ENCODE data around the gene HOXA2. TPM values are rescaled to one million over a fixed set of nuclear protein-coding genes. Genes with fewer than 3 reads are reported as not detected.

HOXA2 gene
- total RNA-seq, 2 experiments from 2014 or later = not detected

DNA sequence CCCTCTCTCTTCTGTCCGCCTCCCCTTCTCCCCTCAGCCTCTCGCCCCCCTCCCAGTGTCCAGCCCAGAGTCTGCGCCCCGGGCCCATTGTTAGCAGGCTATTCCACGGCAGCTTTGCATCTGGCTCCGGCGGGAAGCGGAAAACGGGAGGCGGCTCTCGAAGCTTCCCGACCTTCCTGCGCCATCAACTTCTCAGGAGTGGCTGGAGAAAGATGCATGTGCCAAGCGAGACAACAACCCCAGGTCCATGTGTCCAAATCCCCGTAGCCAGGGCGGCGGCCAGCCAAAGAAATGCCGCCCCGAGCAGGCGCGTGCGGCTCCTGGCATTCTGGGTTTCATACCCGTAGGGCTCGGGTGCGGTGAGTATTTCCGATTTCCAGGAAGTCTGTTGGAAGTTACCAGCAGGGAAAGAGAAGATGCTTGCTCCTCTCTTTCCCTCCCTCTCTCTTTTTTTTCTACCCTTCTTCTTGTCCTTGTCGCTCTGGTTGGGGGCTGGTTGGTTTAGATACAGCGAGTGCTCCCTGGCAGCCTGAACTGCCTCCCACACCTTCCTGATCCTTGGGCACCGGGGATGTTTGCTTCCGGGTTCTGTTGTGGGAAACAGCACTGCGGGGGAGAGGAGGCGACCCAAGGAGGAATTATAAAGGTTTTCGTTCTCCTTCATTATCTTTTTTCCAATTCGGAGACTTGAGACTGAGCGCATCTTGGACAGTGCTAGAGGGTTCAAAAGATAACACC is 1.2 kb upstream of the HOXA2 start:
- DNase-seq = no peak
- Mint-ChIP-seq H3K4me1 (peaks cover 11% of the 10 kb centered on the region), H3K27ac (no peak overlapping the region), H3K27me3 (peaks cover 76% of the 10 kb centered on the region), H3K9me3 (no peaks in the 10 kb centered on the region), H3K36me3 (peaks cover 2% of the 10 kb centered on the region), H3K4me3 (no peak overlapping the region)

DNA sequence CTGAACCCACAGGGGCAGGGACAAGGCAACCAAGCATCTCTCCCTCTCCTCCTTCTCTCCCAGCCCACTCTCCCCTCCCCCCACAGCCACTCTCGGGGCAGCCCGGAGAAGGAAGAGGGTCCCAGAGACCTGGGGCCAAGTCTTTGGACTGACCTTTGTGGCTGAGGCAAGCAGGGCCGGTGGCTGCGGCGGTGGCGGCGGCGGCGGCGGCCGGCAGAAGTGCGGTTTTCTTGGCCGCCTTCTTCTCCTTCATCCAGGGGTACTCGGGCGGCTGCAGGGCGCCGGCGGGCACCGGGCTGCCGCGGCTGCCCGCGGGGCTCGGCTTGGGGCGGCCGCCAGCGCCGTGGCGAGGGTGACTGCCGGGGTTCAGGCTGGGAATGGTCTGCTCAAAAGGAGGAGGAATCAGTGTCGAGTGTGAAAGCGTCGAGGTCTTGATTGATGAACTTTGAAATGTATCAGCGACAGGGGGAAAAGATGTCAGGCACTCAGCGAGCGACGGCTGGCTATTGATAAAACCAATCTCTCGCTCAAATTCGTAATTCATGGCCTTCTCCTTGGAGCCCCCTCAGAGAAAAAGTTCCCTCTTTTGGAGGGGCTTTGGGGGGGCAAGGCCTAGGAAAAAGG is 414 bp downstream of the HOXA2 start:
- Mint-ChIP-seq H3K36me3 (peaks cover 2% of the 10 kb centered on the region), H3K4me1 (peaks cover 20% of the 10 kb centered on the region), H3K9me3 (no peaks in the 10 kb centered on the region), H3K27me3 (peaks cover 92% of the 10 kb centered on the region), H3K4me3 (peak overlapping the region; percentile 50), H3K27ac (no peak overlapping the region)
- DNase-seq = no peak

GRCh38 chr7:27101171-27101956 is 1.1 kb downstream of the HOXA2 start:
- H3K9me3 Mint-ChIP-seq = no peaks in the 10 kb centered on the region
- no peak overlapping the region for H3K4me3 Mint-ChIP-seq
- peaks cover 2% of the 10 kb centered on the region for H3K36me3 Mint-ChIP-seq
- DNase-seq = no peak
- no peak overlapping the region for H3K27ac Mint-ChIP-seq
- peaks cover 21% of the 10 kb centered on the region for H3K4me1 Mint-ChIP-seq
- H3K27me3 Mint-ChIP-seq = peaks cover 94% of the 10 kb centered on the region

- H3K4me1 Mint-ChIP-seq = peaks cover 21% of the 10 kb centered on the region
- peaks cover 2% of the 10 kb centered on the region for H3K36me3 Mint-ChIP-seq
- H3K27ac Mint-ChIP-seq = no peak overlapping the region
- H3K27me3 Mint-ChIP-seq = peaks cover 92% of the 10 kb centered on the region
- no peak for DNase-seq
- no peaks in the 10 kb centered on the region for H3K9me3 Mint-ChIP-seq
- H3K4me3 Mint-ChIP-seq = no peak overlapping the region
Measured at GRCh38 chr7:27100694-27101170, 1.8 kb downstream of the HOXA2 start.

DNA sequence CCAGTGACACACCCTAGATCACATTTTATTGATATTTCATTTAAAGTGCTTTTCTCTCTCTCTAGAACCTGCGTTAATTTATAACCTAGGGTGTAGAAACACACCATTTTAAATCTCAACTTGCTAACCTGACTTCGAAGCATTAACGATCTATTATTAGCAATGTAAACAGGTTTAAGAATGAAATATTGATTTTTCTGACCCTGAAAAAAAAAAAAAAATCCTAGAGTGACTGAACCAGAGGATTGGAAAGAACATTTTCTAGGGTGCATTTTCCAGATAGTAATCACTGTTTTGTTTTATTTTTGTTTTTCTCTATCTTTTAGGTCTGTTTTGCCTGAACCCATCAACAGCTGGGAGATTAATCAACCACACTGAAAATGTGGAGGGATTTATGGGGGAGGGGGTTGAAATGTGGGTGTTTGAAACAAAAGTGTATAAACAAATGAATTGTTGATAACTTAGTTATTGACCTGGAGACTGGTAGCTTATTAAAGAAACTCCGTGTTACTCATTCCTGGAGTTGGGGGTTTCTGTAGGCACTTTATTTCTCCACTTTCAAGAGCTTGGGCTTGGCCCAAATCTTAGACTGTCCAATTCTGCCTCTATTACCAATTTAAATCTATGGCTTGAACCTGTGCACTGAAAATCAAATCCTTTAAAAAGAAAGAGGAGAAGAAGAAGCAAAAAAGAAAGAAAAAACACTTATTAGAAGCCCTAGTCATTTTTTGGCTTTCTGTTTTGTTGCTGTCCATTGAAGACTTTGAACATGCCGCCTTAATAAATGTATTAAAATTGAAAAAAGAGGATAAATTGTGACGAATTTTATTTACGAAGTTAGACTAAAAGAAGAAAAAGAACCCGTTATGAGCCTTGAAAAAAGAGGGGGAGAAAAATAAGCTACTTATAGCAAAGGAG is 2.8 kb downstream of the HOXA2 start:
- peaks cover 28% of the 10 kb centered on the region for H3K4me1 Mint-ChIP-seq
- H3K27ac Mint-ChIP-seq = no peak overlapping the region
- H3K4me3 Mint-ChIP-seq = no peak overlapping the region
- no peaks in the 10 kb centered on the region for H3K9me3 Mint-ChIP-seq
- DNase-seq = no peak
- peaks cover 92% of the 10 kb centered on the region for H3K27me3 Mint-ChIP-seq
- H3K36me3 Mint-ChIP-seq = peaks cover 2% of the 10 kb centered on the region

DNA sequence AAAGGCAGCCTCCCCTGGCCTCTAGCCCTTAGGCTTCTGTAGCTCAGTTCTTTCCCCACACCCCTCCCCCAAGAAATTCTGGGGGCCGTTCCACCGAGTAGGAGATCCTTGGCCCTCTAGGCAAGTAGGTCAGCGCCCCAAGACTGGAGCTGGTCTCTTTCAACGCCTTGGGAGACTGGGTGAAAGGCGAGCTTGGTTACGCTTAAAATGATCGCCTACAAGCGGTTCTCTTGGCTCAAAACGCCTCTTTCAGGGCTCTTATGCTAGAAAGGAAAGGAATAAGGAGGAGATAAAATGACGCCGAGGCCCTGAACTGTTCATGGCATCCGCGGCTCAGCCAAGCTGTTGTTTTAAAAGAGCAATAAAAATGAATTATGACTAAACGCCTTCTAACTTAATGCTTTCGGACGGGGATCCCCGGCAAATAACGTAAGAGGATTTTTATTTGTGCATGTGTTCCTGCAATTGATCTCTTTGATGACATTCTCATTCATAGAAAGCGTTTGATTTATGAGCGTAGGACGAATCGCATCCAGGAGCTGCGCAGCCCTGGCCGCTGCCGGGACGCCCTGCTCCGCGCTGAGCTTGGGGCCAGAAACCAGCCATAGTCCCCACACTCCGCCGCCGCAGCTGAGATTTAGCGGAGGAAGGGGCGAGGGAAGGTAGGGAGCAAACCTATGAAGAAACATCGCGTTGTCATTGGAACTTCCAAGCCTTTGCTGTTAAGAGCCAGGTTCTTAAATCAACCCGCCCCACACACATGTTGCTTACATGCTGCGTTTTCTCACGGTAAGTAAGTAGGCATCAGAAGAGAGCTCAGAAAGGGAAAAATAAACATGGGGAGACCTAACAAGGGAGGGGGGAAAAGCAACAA is 3.7 kb downstream of the HOXA2 start:
- Mint-ChIP-seq H3K4me3 (no peak overlapping the region), H3K9me3 (no peaks in the 10 kb centered on the region), H3K36me3 (peaks cover 2% of the 10 kb centered on the region), H3K4me1 (peaks cover 30% of the 10 kb centered on the region), H3K27me3 (peaks cover 92% of the 10 kb centered on the region), H3K27ac (no peak overlapping the region)
- DNase-seq = no peak

DNA sequence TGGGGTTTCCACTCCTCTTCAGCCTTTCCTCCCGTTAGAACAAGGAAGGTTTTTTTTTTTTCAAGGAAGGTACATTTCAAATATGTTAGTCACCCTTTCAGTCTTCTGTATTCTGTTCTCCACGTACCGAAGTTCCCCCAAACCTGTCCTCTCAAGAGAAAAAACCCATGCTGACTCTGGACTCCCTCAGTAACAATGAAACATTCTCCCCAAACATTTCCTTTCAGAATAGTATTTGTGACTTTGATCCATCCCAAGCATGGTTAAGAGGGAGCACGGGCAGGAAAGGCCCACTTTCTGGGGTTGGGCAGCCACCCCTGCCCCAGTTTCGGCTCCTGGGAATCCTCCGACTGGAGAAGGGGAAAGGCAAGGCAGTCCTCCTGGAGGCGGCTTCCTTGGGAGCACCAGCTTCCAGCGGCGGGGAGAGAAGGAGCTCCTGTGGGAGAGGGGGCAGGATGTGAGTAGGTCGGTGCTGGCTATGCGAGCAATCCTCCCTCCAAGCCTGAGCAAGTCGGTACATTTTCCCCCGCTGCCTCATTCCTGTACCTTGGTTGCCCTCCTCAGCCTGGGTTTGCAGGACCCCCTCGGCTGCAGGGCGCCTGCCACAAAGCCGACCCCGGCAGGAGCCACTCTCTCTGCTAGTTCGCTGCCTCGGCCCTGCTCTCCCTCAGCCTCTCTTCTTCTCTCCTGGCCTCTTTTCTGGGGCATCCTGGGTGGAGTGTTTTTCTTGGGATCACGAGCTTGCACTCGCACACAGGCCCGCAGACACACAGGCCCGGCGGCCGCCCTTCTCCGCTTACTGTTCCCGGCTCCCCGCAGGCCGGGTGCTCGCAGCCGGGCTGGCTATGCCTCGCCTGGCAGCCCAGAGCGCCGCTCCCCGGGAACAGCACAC is 4.6 kb downstream of the HOXA2 start:
- H3K9me3 Mint-ChIP-seq = no peaks in the 10 kb centered on the region
- H3K36me3 Mint-ChIP-seq = peaks cover 2% of the 10 kb centered on the region
- peak overlapping the region; percentile 83 for H3K4me3 Mint-ChIP-seq
- H3K27ac Mint-ChIP-seq = no peak overlapping the region
- H3K27me3 Mint-ChIP-seq = peaks cover 92% of the 10 kb centered on the region
- H3K4me1 Mint-ChIP-seq = peaks cover 29% of the 10 kb centered on the region
- DNase-seq = no peak

DNA sequence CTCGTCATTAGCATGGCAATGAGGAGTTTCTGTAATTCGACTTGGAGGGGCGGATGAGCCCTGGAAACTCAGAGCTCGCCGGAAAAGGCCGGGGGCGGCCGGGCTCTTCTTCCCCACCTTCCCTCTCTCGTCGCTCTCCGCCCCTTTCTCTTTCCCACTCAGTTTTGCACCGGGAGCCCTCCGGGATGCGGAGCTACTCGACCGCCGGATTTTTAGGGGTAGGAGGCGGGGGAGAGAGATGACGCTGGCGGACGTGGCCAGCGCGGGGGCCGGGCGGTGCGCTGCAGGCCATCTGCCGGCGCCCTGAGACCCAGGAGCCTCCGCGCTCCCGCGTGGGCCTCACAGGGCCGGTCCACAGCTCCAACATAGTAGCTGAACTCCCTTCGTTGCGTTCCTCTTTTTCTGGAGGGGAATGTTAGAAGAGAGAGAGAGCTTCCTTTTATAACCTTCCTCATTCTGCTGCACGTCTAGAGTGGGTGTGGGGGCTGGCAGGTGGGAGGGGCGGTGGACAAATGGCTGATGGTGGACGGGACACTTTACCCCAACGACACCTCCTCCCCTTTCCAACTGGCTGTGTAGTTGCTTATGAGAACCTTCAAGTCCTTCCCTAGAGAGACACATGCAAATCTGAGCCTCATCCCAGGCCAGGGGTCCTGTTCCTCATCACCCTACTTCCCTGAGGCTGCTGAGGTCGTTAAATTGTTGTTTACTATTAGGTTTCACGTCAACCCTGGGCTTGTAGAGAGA is 5.5 kb downstream of the HOXA2 start:
- DNase-seq = no peak
- no peak overlapping the region for H3K27ac Mint-ChIP-seq
- peak overlapping the region; percentile 83 for H3K4me3 Mint-ChIP-seq
- peaks cover 92% of the 10 kb centered on the region for H3K27me3 Mint-ChIP-seq
- peaks cover 2% of the 10 kb centered on the region for H3K36me3 Mint-ChIP-seq
- H3K4me1 Mint-ChIP-seq = peaks cover 23% of the 10 kb centered on the region
- H3K9me3 Mint-ChIP-seq = no peaks in the 10 kb centered on the region

DNA sequence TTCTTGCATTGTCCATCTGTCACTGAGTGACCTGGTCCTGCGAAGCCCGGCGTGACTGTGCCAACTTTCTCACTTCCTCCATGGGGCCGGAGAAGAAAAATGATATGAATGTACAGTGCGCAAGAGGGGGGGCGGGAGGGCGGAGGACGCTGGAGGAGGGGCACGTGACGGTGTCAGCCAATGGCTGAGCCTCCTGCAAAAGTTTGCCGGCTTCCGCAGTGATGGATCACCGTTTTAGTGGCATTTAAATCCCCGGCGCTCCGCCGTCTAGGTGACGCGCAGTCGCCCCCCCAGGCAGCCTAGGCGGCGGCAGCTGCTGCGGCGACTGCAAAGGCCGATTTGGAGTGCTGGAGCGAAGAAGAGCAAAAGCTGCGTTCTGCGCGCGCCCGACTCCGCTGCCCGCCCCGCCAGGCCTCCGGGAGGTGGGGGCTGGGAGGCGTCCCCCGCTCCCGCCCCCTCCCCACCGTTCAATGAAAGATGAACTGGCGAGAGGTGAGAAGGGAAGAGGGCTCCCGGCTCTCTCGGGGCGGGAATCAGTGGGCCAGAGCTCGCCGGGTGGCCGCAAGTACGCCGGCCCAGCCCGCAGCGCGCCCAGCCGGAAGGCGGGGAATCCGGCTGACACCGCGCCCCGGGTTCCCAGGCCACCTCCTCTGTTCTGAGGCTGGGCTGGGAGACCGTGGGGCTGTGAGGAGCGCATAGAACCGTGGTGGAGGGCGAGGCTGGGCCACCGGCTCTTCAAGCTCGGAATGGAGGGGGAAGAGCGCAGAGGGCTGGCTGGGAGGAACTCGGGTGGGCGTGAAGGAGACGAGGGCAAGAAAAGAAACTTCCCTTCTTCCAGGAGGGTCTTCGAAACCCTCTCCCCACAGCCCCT is 6.4 kb downstream of the HOXA2 start, which contains the start of gene HOXA1:
Gene HOXA1 (minus strand): TSS at position 104 of the 871 bp plus-strand sequence. CDS start 88 bp downstream, at position 16.
- Mint-ChIP-seq H3K27me3 (peaks cover 92% of the 10 kb centered on the region), H3K4me3 (peak within 1 kb of the TSS; percentile 83), H3K9me3 (no peaks in the 10 kb centered on the region), H3K4me1 (peaks cover 23% of the 10 kb centered on the region), H3K27ac (no peak within 1 kb of the TSS), H3K36me3 (no peaks in the 10 kb centered on the region)
- DNase-seq = peak; percentile 80

- peak overlapping the region; percentile 83 for H3K4me3 Mint-ChIP-seq
- no peaks in the 10 kb centered on the region for H3K36me3 Mint-ChIP-seq
- H3K27ac Mint-ChIP-seq = no peak overlapping the region
- peaks cover 92% of the 10 kb centered on the region for H3K27me3 Mint-ChIP-seq
- H3K4me1 Mint-ChIP-seq = peaks cover 23% of the 10 kb centered on the region
- DNase-seq = no peak
- H3K9me3 Mint-ChIP-seq = no peaks in the 10 kb centered on the region
Measured at GRCh38 chr7:27095050-27095896, 7.2 kb downstream of the HOXA2 start.

All from activated naive CD8-positive, alpha-beta T cell treated with anti-CD3 and anti-CD28 coated beads for 36 hours (primary cell).